Kidney glomerular epithelial cell (primary cell): ENCODE data around the gene MEGF10.

Experiments used
- DNase-seq: peaks from one replicate; lab custom pipeline; 2025; lab: John Stamatoyannopoulos, UW

MEGF10 gene

GRCh38 chr5:127370631-127371030 is 80.0 kb downstream of the MEGF10 start:
- DNase-seq: no peak

GRCh38 chr5:127373858-127374491 is 83.4 kb downstream of the MEGF10 start:
- DNase-seq: no peak

DNA sequence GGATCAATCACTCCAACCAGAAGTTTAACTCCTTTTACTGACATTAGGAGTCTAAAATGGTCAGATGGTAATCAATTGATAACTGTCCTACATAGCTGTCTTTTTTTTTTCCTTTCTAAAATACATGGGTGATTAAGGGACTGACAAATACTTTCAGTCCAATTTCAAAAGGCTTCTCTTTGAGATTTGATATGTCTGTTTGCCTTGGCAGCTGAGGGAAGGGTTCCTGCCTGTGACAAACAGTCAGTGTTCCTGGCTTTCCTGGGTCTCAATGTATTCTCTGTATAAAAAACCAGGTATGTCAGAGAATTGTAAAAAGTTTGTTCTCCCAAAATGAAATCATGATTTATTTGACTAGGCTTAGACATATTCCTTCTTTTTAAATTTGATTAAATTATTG is 84.5 kb downstream of the MEGF10 start:
- DNase-seq: no peak

DNA sequence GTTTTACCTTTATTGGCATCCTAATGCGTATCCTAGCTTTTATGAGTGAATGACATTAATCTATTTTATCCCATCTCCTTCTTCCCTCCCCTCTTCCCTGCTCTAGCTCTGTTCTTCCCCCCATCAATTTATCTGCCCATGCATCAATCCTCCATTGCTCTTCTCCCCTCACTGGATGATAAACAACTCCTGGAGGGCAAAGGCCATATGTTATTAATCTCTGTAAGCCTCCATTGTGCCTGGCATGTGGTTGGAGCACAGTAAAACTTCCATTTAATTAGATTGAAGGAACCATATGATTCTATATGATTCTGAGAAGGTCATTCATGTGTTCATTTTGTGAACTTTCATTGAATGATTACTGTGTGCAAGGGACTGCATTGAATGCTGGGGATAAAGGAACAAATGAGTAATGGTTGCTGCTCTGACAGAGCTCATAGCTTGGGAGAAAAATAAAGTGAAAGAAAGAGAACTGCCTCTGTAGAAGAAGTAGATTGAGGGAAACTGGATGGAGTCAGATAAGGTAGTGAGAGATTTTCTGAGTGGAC is 85.0 kb downstream of the MEGF10 start:
- no peak for DNase-seq

DNA sequence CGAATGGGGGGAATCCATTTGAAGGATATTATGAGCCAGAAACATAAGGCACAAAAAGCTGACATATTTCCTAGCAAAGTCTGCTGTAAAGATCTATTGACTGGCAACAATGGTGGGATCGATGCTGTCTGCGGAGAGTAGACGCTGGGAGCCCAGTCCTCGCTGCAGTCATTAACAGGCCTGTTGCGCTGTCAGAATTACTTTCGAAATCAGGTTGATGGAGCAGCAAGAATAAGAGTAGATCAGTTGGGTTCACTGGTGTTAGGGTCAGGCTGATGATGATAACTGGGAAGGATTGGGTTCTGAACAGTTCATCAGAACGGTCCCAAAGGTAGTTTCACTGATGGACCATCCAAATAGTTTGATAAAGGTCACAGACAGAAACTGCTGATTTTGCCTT is 87.1 kb downstream of the MEGF10 start:
- DNase-seq: no peak

DNA sequence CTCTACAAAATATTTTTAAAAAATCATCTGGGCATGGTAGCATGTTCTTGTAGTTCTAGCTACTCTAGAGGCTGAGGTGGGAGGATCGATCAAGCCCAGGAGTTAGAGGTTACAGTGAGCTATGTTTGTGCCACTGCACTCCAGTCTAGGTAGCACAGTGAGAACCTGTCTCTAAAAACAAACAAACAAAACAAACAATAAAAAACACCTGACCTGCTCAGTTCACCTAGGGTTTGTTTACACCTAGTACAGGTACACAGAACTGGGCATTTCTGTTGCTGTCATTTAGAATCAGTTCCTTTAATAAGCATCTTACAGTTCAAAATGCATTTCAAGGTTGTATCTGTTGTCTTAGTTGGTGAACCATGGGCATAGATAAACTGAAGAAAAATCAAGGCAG is 95.3 kb downstream of the MEGF10 start:
- DNase-seq: no peak

GRCh38 chr5:127386557-127386956 is 96.0 kb downstream of the MEGF10 start:
- no peak for DNase-seq

- DNase-seq: no peak
Observed at GRCh38 chr5:127389601-127390000, 99.0 kb downstream of the MEGF10 start.

- no peak for DNase-seq
Observed at GRCh38 chr5:127392762-127393161, 102.2 kb downstream of the MEGF10 start.

DNA sequence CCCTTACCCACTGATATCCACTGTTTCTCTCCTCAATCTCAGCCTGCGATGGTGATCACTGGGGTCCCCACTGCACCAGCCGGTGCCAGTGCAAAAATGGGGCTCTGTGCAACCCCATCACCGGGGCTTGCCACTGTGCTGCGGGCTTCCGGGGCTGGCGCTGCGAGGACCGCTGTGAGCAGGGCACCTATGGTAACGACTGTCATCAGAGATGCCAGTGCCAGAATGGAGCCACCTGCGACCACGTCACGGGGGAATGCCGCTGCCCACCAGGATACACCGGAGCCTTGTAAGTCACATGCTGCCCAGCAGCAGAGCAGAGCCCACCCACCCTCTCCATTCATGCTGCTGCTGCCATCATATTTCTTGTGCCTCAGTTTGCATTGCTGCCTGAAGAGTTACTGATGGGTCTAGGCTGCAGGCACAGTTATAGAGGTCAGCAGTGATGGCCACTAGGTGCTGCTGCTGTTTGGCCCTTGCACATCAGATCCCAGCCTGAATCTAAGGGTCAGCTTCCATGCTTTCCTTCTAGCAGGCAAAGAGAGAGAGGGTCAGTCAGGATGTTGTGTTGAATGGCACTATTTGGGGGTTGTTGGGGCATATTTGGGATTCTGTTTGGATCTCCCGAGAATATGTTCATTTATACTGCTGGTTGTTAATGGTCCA is 106.0 kb downstream of the MEGF10 start:
- no peak for DNase-seq

DNA sequence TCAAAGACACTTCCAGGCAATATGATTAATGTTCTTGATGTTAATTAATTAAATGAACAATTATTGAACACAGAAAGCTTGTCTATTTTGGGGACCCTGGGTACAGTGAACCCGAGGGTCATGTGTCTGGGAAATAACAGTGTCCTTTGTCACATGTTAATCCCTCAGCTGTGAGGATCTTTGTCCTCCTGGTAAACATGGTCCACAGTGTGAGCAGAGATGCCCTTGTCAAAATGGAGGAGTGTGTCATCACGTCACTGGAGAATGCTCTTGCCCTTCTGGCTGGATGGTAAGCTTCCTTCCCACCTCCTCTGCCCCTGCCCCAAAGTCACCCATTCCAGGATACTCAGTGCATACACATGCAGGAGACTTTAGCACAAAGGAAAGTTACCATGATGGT is 107.9 kb downstream of the MEGF10 start:
- no peak for DNase-seq

DNA sequence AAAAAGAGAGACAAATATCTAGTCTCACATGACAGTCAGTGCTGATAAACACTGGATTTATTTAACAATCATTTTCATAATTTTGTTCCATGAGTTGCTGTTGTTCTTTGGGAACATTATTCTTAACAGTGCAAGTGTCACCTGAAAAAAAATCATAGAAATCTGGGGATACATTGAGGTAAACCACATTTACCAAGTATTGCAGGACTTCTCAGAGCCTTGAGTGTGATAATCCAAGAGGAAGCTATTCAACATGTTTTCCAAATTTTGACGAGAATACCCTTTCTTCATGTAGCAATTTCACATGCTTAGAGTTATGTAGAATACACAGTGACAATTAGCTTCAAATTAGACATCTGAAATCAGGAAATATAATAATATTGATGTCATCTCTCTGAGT is 108.5 kb downstream of the MEGF10 start:
- DNase-seq: no peak

DNA sequence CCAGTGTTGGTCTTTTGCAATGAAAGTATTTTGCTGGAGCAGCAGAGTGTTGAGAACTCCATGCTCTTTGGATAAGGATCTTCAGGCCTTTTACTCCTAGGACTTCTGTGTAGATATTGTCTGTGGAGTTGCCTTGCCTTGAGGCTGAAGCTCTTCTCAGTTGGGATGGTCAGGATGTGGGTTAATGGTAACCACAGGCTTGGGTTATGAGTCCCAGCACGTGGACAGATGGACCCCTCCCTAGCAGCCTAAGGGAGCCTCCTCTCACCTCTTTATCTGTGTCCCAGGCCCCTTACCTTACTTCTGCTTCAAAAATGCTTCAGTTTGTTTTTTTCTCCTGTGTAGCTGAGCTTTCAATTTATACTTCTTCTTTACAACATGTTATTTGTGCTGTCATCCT is 109.9 kb downstream of the MEGF10 start:
- DNase-seq: no peak

DNA sequence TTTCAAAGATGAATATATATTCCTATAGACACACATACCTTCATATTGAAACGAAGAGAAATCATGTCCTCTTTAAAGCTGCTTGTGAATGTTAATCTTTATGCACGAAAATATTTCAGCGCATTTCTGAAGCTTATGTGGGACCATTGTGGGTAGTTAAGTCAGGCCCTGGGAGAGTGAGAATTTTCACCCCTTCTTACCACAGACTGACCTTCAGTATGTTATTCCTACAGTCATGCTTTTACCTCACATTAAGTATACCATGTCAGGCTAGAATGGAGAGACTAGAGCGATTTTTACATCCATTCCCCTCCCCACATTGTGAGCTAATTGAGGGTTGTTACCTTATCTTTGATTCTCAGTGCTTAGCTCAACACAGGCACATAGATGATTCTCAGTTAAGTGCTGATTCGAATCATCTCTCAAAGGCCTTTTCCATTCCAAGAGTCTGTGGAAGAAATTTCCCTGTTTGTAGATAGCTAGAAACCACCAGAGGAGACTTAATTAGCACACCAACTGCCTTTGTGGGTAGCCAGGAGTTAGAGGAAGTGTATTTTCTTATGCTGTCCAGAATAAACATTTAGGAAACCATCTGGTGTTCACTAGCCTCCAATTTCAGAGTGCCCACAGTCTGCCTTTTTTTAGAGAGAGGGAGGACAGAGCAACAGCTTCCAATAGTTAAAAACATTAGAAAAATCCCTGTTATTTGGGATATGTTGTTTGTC is 110.5 kb downstream of the MEGF10 start:
- no peak for DNase-seq

DNA sequence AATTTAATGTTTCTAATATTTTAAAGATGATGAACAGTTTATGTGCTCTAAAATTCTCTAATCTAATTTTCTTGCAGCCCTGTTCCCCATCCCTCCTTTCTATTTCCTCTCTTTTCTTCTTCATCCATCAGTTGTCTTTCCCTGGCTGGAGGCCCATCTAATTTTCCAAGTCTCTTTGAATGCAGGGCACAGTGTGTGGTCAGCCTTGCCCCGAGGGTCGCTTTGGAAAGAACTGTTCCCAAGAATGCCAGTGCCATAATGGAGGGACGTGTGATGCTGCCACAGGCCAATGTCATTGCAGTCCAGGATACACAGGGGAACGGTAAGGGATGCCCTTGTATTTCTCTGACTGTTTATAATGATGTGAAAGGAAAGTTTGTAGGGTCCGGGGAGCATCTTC is 111.8 kb downstream of the MEGF10 start:
- DNase-seq: no peak

GRCh38 chr5:127404190-127404589 is 113.6 kb downstream of the MEGF10 start:
- DNase-seq: no peak

DNA sequence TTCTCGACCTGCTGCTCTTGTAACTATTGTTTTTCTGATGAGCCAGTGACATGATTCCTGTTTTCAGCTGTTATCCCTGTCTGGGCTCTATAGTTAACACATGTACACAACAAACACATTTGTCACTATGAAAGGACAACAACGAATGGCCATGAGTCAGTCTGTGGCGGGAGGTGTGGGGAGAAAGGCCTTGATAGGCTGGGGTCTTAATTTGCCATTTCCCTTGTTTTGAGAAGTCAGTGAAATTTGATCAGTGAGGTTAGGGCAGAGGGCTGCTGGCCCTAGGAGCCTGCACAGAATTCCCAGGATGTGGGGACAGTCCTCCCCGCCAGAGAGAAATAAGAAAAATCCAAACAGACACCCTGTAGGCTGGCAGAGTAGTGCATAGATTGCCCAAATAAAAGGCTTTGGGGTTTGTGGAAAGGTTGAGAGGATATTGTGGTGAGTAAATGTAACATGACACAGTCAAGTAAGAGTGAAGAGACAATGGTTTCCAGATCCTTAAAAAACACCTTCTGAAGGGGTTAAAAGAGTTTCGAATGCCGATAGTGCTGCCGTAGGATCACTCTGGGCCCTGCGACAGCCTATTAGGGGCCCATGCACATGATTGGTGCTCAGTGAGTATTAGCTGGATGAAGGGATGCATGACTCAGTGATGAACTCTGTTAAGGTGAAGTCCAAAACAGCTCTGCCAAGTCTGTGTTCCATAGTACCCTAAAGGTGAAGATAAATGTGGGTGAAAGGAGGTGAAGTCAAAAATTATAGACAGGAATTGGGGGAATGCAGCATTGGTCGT is 115.9 kb downstream of the MEGF10 start:
- DNase-seq: no peak

GRCh38 chr5:127409246-127409917 is 118.8 kb downstream of the MEGF10 start:
- DNase-seq: no peak

GRCh38 chr5:127409921-127410675 is 119.5 kb downstream of the MEGF10 start:
- no peak for DNase-seq

DNA sequence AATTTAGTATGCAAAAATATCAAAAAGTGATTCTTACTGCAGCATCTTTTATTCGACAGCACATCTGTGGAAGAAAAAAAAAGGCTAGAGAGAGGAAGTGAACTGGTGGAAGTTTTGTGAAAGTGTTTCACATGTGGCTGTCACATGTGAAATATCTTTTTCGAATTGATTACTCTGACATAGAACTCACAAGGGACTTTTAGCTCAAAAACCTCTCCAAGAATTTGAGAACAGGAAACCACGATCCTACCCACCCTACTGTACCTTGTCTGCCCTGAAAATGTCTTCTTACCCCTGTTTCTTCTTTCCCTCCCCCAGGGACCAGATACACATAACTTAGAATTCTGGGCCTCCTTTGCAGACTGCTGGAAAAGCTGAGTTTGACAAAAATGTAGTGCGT is 120.4 kb downstream of the MEGF10 start:
- DNase-seq: no peak

GRCh38 chr5:127411381-127411780 is 120.8 kb downstream of the MEGF10 start:
- DNase-seq: no peak
